Peyer's patch (tissue), 4 donors: Measurements from ENCODE around the gene PEMT. TPM values are rescaled to one million over a fixed set of nuclear protein-coding genes. Genes with fewer than 3 reads are reported as not detected.

ENCODE experiments used
- DNase-seq, 3 donors: peaks; one replicate each; pipeline ENCODE4 v3.0.0-alpha.2; 2017 to 2019
- H3K27ac ChIP-seq, 4 donors: fragments of 200-600 bp; sonication (generic); one replicate each; pipeline ENCODE4 v1.5.1; 2016 to 2019
- H3K27me3 ChIP-seq, 2 donors: fragments of 200-600 bp; sonication (generic); one replicate each; pipeline ENCODE4 v1.5.1; 2019
- H3K36me3 ChIP-seq, 3 donors: fragments of 200-600 bp; sonication (generic); one replicate each; pipeline ENCODE4 v1.5.1; 2016 to 2019
- H3K4me1 ChIP-seq, 4 donors: fragments of 200-600 bp; sonication (generic); one replicate each; pipeline ENCODE4 v1.5.1; 2016 to 2019
- H3K4me3 ChIP-seq, 4 donors: fragments of 200-600 bp; sonication (generic); 1 replicate in 3 of 4; 2 replicates in 1 of 4; pipeline ENCODE4 v1.5.1; 2016 to 2019; ENCODE audit warnings: mild to moderate bottlenecking in 1 of 4
- H3K9me3 ChIP-seq, 4 donors: fragments of 200-600 bp; sonication (generic); one replicate each; pipeline ENCODE4 v1.5.1; 2016 to 2019; ENCODE audit warnings: mild to moderate bottlenecking in 1 of 4
- POLR2A ChIP-seq, 2 donors: fragments of 450-650 bp; IDR thresholded peaks; one replicate each; pipeline ENCODE4 v1.5.1; 2017; ENCODE audit warnings: antibody characterized with exemption in 2 of 2, mild to moderate bottlenecking in 2 of 2, moderate library complexity in 2 of 2
- small RNA-seq, 2 donors: library from RNA; depleted of rRNA; stranded (forward); fragments of <200 nt; gene quantifications; one replicate each; pipeline ENCODE3, GENCODE V24; 2016
- total RNA-seq, 4 donors: library from RNA; depleted of rRNA; stranded (reverse); fragments of >200 nt; gene quantifications; one replicate each; pipeline ENCODE4 v1.1.0, GENCODE V29; 2016
- TF ChIP-seq, protein P1 (sequence below), 6 experiments: fragments of 450-650 bp in 4 of 6; fragments of 200-600 bp in 2 of 6; sonication (generic) in 1 of 6; IDR thresholded peaks; one replicate each; pipeline ENCODE4 v1.5.1; 2017 to 2019; ENCODE audit warnings: antibody characterized with exemption in 6 of 6, mild to moderate bottlenecking in 3 of 6, moderate library complexity in 1 of 6

The PEMT gene
- total RNA-seq, 4 donors from 2014 or later: 9.9 to 25.0 (median 17.8) TPM

- Histone ChIP-seq H3K4me1 (no peaks in the 10 kb centered on the region), H3K36me3 (no peaks in the 10 kb centered on the region), H3K27me3 (no peaks in the 10 kb centered on the region), H3K27ac (peak overlapping the region in 1 of 4 donors; percentile 16), H3K9me3 (no peaks in the 10 kb centered on the region), H3K4me3 (no peak overlapping the region)
- DNase-seq: no peak
- no peak for TF ChIP-seq POLR2A (IDR thresholded peaks at IDR 0.05)
- TF ChIP-seq, protein P1, sequence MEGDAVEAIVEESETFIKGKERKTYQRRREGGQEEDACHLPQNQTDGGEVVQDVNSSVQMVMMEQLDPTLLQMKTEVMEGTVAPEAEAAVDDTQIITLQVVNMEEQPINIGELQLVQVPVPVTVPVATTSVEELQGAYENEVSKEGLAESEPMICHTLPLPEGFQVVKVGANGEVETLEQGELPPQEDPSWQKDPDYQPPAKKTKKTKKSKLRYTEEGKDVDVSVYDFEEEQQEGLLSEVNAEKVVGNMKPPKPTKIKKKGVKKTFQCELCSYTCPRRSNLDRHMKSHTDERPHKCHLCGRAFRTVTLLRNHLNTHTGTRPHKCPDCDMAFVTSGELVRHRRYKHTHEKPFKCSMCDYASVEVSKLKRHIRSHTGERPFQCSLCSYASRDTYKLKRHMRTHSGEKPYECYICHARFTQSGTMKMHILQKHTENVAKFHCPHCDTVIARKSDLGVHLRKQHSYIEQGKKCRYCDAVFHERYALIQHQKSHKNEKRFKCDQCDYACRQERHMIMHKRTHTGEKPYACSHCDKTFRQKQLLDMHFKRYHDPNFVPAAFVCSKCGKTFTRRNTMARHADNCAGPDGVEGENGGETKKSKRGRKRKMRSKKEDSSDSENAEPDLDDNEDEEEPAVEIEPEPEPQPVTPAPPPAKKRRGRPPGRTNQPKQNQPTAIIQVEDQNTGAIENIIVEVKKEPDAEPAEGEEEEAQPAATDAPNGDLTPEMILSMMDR (IDR thresholded peaks at IDR 0.05): no peak
These were observed 129.3 kb downstream of the PEMT start for GRCh38 chr17:17462048-17462824.

DNA sequence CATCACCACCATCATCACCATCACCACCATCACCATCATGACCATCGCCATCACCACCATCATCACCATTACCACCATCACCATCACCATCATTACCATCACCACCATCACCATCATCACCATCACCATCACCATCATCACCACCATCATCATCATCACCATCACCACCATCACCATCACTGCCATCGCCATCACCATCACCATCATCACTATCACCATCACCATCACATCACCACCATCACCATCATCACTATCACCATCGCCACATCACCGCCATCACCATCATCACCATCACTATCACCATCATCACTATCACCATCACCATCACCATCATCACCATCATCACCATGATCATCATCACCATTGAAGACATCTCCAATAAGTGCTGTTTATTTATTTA lies 131.5 kb downstream of the PEMT start:
- DNase-seq: no peak
- Histone ChIP-seq H3K27me3 (no peaks in the 10 kb centered on the region), H3K9me3 (no peaks in the 10 kb centered on the region), H3K4me3 (no peak overlapping the region), H3K36me3 (no peaks in the 10 kb centered on the region), H3K4me1 (no peaks in the 10 kb centered on the region), H3K27ac (no peak overlapping the region)
- TF ChIP-seq, protein P1 (IDR thresholded peaks at IDR 0.05): no peak
- no peak for TF ChIP-seq POLR2A (IDR thresholded peaks at IDR 0.05)

DNA sequence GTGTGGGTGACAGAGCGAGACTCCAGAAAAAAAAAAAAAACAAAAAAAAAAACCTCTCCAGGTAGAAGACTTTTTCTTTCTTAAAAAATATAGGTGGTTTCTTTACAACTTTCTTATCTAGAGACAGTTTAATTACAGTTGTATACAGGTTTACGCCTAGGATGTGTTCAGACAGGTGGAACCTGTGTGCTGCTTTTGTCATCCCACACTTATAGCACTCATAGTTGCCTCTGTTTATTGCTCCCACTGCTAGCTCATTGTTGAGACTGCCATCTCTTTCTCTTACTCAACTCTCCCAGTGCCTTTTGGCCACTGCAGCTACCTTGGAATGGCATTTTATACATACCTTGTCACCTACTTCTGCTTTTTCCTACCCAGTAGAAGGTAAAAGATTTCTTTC lies 133.8 kb downstream of the PEMT start:
- DNase-seq: peak in 1 of 3 donors; percentile 21
- H3K27ac ChIP-seq: no peak overlapping the region

DNA sequence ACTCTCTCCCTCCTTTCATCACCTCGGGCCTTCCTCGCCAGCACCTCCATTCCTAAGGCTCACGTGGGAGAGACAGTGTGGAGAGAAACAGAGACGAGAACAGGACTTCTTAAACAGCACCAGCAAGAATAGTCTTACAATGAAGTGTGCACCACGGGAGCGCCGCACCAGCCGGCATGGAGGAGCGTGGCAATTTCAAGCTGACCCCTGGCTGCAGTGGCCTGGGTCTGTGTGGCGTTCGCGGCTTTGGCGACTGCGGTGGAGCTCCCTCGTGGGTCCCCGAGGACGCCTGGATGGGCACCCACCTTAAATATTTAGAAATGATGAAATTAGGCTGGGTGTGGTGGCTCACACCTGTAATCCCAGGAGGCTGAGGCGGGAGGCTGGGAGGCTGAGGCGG lies 135.3 kb downstream of the PEMT start:
- no peak for DNase-seq
- H3K27me3 ChIP-seq: no peaks in the 10 kb centered on the region
- no peaks in the 10 kb centered on the region for H3K36me3 ChIP-seq
- no peaks in the 10 kb centered on the region for H3K4me1 ChIP-seq
- TF ChIP-seq POLR2A (IDR thresholded peaks at IDR 0.05): no peak
- TF ChIP-seq, protein P1 (IDR thresholded peaks at IDR 0.05): no peak
- no peak overlapping the region for H3K27ac ChIP-seq
- no peaks in the 10 kb centered on the region for H3K9me3 ChIP-seq
- H3K4me3 ChIP-seq: no peak overlapping the region

More for the DNA sequence above, 133.8 kb downstream of the PEMT start:
- no peaks in the 10 kb centered on the region for H3K36me3 ChIP-seq
- no peak overlapping the region for H3K4me3 ChIP-seq
- no peaks in the 10 kb centered on the region for H3K4me1 ChIP-seq
- TF ChIP-seq, protein P1 (IDR thresholded peaks at IDR 0.05): no peak
- no peak for TF ChIP-seq POLR2A (IDR thresholded peaks at IDR 0.05)
- H3K9me3 ChIP-seq: no peaks in the 10 kb centered on the region
- no peaks in the 10 kb centered on the region for H3K27me3 ChIP-seq

Small RNAs within 50 kb of the gene (small RNA-seq; reads per million reads assigned to genes)
- gene RF00019 (0 reads per million in 2 donors), gene RNU6-468P (0 reads per million in 2 donors)

Other genes with a start within 250 kb of the PEMT start
- gene MED9, start 114.7 kb downstream of the PEMT start, total RNA-seq: 10 to 100 TPM in 3 of 4 donors, 1 to 10 TPM in 1; 8.3 to 42.4 (median 19.4) TPM
- 10 to 100 TPM; 15.0 to 32.2 (median 25.1) TPM for gene RASD1, start 95.3 kb downstream of the PEMT start, total RNA-seq
- gene RAI1, start 89.8 kb upstream of the PEMT start, total RNA-seq: 10 to 100 TPM; 12.8 to 51.2 (median 47.6) TPM
- gene SREBF1, start 245.3 kb upstream of the PEMT start, total RNA-seq: 100 to 1,000 TPM; 118 to 226 (median 185) TPM